Ascending aorta (tissue), 2 donors: ENCODE results near the gene UBAC2. TPM values are rescaled to one million over a fixed set of nuclear protein-coding genes. Genes with fewer than 3 reads are reported as not detected.

Experiments
- DNase-seq, 2 donors: peaks; one replicate each; pipeline ENCODE4 v3.0.0-alpha.2; 2019; ENCODE audit warnings: low spot score in 2 of 2
- H3K27ac ChIP-seq, 2 donors: fragments of 200-600 bp; sonication (generic); one replicate each; pipeline ENCODE4 v1.5.1; 2016 to 2017; ENCODE audit warnings: mild to moderate bottlenecking in 1 of 2
- H3K27me3 ChIP-seq: fragments of 200-600 bp; sonication (generic); one replicate; pipeline ENCODE4 v1.5.1; 2017
- H3K36me3 ChIP-seq, 2 donors: fragments of 200-600 bp; sonication (generic); one replicate each; pipeline ENCODE4 v1.5.1; 2016
- H3K4me1 ChIP-seq, 2 donors: fragments of 200-600 bp; sonication (generic); one replicate each; pipeline ENCODE4 v1.5.1; 2016 to 2017; ENCODE audit warnings: mild to moderate bottlenecking in 1 of 2
- H3K4me3 ChIP-seq, 2 donors: fragments of 200-600 bp; sonication (generic); one replicate each; pipeline ENCODE4 v1.5.1; 2016 to 2017; ENCODE audit warnings: mild to moderate bottlenecking in 1 of 2
- H3K9me3 ChIP-seq, 2 donors: fragments of 200-600 bp; sonication (generic); one replicate each; pipeline ENCODE4 v1.5.1; 2016
- intact Hi-C: fragments of 100-400 bp; cut with DNase I; formaldehyde crosslinking; loops from one replicate; pipeline ENCODE4 v1.15.1; 2023
- total RNA-seq: library from RNA; depleted of rRNA; stranded (reverse); fragments of >200 nt; gene quantifications from one replicate; pipeline ENCODE4 v1.1.0, GENCODE V29; 2016
- TF ChIP-seq, protein P1 (sequence below), 3 experiments: fragments of 200-600 bp in 2 of 3; fragments of 450-650 bp in 1 of 3; sonication (generic) in 2 of 3; IDR thresholded peaks; one replicate each; pipeline ENCODE4 v1.5.1; 2016 to 2019; ENCODE audit warnings: antibody characterized with exemption in 3 of 3, mild to moderate bottlenecking in 1 of 3, moderate library complexity in 1 of 3

Gene UBAC2
- total RNA-seq, 1 donor from 2014 or later: 67.8 TPM

DNA sequence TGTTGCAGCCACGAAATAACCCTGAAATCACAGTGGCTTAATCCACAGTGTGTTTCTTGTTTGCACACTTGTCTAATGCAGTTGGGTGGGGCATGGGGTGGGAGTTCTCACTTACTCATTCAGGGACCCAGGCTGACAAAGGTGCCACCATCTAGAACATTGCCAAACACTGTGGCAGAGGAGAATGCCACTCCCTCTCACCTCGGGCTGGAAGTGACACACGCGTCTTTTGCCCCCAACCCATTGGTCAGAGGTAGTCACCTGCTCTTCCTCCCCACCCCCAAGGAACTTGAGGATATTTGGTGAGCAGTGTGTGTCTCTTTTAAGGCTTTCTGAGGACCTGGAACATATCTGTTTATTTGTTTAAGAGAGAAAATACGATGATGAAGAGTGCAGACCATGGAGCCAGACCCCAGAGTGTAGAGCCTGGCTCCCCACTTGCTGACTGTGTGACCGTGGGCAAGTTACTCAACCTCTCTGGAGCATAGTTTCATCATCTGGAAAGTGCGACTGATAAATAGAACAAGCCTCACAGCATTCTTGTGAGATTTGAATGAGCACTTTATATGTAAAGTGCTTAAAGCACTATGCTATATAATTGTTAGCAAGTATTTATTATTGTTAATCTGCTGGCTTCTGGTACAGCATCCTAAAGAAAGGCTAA, 89.2 kb downstream of the UBAC2 start:
- TF ChIP-seq, protein P1, sequence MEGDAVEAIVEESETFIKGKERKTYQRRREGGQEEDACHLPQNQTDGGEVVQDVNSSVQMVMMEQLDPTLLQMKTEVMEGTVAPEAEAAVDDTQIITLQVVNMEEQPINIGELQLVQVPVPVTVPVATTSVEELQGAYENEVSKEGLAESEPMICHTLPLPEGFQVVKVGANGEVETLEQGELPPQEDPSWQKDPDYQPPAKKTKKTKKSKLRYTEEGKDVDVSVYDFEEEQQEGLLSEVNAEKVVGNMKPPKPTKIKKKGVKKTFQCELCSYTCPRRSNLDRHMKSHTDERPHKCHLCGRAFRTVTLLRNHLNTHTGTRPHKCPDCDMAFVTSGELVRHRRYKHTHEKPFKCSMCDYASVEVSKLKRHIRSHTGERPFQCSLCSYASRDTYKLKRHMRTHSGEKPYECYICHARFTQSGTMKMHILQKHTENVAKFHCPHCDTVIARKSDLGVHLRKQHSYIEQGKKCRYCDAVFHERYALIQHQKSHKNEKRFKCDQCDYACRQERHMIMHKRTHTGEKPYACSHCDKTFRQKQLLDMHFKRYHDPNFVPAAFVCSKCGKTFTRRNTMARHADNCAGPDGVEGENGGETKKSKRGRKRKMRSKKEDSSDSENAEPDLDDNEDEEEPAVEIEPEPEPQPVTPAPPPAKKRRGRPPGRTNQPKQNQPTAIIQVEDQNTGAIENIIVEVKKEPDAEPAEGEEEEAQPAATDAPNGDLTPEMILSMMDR (IDR thresholded peaks at IDR 0.05): no peak
- intact Hi-C loops: no loop called here

DNA sequence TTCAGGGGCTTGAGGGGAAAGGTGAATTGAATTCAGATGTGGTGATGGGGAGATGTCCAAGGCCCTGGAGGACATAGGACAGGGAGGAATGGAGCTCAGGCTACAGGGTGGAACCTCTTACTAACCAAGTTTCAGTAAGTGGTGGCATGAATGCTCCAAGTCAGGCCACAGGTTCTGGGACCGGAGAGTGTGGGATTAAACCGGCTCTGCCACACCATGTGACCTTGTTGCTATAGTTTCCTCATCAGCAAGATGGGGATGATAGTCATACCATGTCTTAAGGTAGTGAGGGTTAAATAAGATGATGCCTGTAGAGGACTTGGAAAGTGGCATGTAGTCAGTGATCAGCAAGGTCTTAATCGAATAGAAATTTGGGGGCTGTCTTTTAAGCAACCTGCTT, 90.2 kb downstream of the UBAC2 start:
- Histone ChIP-seq H3K4me1 (peaks cover 0 to 1% of the 10 kb centered on the region in 2 donors), H3K27ac (no peak overlapping the region), H3K9me3 (no peaks in the 10 kb centered on the region), H3K4me3 (no peak overlapping the region), H3K36me3 (no peaks in the 10 kb centered on the region), H3K27me3 (no peaks in the 10 kb centered on the region)
- TF ChIP-seq, protein P1 (IDR thresholded peaks at IDR 0.05): no peak
- intact Hi-C loops: no loop called here
- DNase-seq: no peak

More for the DNA sequence above, 89.2 kb downstream of the UBAC2 start:
- H3K27ac ChIP-seq: no peak overlapping the region
- no peaks in the 10 kb centered on the region for H3K27me3 ChIP-seq
- H3K4me1 ChIP-seq: peaks cover 0 to 4% of the 10 kb centered on the region in 2 donors
- DNase-seq: no peak
- H3K9me3 ChIP-seq: no peaks in the 10 kb centered on the region
- no peaks in the 10 kb centered on the region for H3K36me3 ChIP-seq
- H3K4me3 ChIP-seq: no peak overlapping the region

DNA sequence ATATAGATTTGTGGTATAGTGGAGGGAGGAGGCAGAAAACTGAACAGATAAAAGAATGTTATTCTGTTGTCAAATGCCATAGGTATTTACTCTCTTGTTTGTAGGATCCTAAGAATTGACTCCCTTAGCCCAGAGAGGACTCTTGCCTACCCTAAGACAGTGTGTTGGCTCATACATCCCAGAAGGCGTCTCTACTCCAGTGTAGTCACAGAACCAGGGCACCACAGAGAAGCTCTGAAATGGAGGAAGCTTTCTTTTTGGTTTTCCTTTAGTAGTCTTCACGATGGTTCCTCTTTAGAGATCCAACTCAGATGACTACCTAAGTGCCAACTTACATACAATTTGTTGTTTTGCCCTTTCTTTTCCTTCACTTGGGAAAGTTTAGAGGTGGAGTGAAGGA, 92.5 kb downstream of the UBAC2 start:
- intact Hi-C loops: no loop called here
- Histone ChIP-seq H3K27me3 (no peaks in the 10 kb centered on the region), H3K27ac (no peak overlapping the region), H3K4me3 (no peak overlapping the region), H3K36me3 (no peaks in the 10 kb centered on the region), H3K9me3 (no peaks in the 10 kb centered on the region), H3K4me1 (no peaks in the 10 kb centered on the region)
- DNase-seq: no peak
- TF ChIP-seq, protein P1 (IDR thresholded peaks at IDR 0.05): no peak

DNA sequence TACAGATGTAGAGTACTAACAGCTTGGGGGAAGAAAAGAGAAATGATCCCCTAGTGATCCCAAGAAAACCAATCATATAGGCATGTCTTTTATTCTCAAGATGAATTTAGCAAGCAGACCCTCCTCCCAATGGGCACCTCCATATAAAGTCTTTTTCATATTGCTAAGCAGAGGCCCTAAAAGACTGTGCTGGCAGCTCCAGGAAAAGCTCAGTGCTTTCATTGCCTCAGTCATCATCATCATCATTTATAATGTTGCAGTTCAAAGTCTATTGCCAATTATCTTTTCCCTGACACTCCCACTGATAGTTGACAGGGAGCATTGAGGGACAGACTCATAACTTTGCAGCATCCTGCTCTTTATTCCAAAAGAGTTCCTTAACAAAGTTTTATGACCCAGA, 93.5 kb downstream of the UBAC2 start:
- TF ChIP-seq, protein P1 (IDR thresholded peaks at IDR 0.05): no peak
- intact Hi-C loops: no loop called here
- Histone ChIP-seq H3K27me3 (no peaks in the 10 kb centered on the region), H3K9me3 (no peaks in the 10 kb centered on the region), H3K36me3 (no peaks in the 10 kb centered on the region), H3K4me3 (no peak overlapping the region), H3K4me1 (no peaks in the 10 kb centered on the region), H3K27ac (no peak overlapping the region)
- no peak for DNase-seq

DNA sequence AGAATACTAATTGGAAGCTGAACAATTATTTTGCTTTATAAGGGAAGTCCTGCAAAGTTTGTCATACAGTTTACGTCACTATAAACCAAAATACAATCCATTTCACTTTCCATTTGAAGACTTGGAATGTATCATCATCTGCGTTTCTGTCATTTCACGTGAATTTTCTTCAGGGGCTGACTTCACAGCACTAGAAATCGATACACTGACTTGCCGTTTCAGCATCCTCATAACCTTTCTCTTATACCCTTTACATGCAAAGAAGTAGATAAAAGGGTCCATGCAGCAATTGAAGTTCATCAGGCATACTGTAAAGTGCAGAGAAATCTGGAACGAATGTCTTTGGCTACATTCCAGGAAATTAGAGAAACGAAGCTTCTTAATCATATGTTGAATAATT, 94.3 kb downstream of the UBAC2 start:
- no peak for DNase-seq
- H3K4me1 ChIP-seq: no peaks in the 10 kb centered on the region
- no peak overlapping the region for H3K4me3 ChIP-seq
- H3K27ac ChIP-seq: no peak overlapping the region
- intact Hi-C loops: no loop called here
- no peaks in the 10 kb centered on the region for H3K9me3 ChIP-seq
- no peaks in the 10 kb centered on the region for H3K27me3 ChIP-seq
- TF ChIP-seq, protein P1 (IDR thresholded peaks at IDR 0.05): no peak
- no peaks in the 10 kb centered on the region for H3K36me3 ChIP-seq
